ENCODE data around the gene SNPH. TPM values are rescaled to one million over a fixed set of nuclear protein-coding genes. Genes with fewer than 3 reads are reported as not detected.

Gene SNPH
- total RNA-seq, 1 donor from 2014 or later, result 3.3 TPM

DNA sequence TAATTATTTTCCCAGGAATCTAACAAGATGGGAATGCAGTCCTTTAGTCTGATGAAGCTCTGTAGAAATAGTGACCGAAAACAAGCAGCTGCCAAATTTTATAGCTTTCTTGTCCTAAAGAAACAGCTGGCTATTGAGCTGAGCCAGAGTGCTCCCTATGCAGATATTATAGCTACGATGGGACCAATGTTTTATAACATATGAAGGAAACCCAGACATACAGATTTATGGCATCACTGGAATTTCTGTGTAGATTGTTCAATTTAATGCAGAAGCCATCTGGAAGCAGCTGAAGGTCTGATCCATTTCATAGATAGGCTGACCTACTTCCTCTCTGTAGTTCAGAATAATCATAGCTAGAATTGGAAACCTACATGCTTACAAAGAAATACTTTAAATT lies 11.8 kb upstream of the SNPH start:
- H3K27ac Mint-ChIP-seq, result no peak overlapping the region
- no peaks in the 10 kb centered on the region for H3K4me1 Mint-ChIP-seq (ENCODE audit: low read depth)
- no peaks in the 10 kb centered on the region for H3K36me3 Mint-ChIP-seq (ENCODE audit: insufficient read depth)
- no peaks in the 10 kb centered on the region for H3K9me3 Mint-ChIP-seq (ENCODE audit: low read depth)
- no peak overlapping the region for H3K4me3 Mint-ChIP-seq (ENCODE audit: low read depth)
- TF ChIP-seq, protein P1, sequence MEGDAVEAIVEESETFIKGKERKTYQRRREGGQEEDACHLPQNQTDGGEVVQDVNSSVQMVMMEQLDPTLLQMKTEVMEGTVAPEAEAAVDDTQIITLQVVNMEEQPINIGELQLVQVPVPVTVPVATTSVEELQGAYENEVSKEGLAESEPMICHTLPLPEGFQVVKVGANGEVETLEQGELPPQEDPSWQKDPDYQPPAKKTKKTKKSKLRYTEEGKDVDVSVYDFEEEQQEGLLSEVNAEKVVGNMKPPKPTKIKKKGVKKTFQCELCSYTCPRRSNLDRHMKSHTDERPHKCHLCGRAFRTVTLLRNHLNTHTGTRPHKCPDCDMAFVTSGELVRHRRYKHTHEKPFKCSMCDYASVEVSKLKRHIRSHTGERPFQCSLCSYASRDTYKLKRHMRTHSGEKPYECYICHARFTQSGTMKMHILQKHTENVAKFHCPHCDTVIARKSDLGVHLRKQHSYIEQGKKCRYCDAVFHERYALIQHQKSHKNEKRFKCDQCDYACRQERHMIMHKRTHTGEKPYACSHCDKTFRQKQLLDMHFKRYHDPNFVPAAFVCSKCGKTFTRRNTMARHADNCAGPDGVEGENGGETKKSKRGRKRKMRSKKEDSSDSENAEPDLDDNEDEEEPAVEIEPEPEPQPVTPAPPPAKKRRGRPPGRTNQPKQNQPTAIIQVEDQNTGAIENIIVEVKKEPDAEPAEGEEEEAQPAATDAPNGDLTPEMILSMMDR (IDR thresholded peaks at IDR 0.05; ENCODE audit: unreplicated experiment), result no peak
- no peak for DNase-seq (ENCODE audit: low spot score, unreplicated experiment)
- H3K27me3 Mint-ChIP-seq, result peaks cover 14% of the 10 kb centered on the region

DNA sequence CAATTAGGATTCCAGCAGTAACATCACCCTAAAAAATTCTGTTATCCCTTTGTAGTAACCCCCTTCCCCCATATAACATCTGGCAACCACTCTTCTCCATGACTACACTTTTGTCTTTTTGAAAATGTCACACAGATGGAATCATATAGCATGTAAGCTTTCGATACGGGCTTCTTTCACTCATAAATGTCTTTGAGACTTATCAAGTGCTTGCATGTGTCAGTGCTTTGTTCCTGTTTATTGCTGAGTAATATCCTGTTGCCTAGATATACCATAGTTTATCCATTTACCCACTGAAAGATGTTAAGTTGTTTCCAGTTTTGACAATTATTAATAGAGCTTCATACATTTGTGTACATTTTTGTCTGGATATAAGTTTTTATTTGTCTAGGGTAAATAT lies 10.4 kb upstream of the SNPH start:
- Mint-ChIP-seq H3K27me3 (peaks cover 14% of the 10 kb centered on the region), H3K4me3 (ENCODE audit: low read depth) (no peak overlapping the region), H3K9me3 (ENCODE audit: low read depth) (no peaks in the 10 kb centered on the region), H3K36me3 (ENCODE audit: insufficient read depth) (no peaks in the 10 kb centered on the region), H3K4me1 (ENCODE audit: low read depth) (no peaks in the 10 kb centered on the region), H3K27ac (no peak overlapping the region)
- TF ChIP-seq, protein P1 (IDR thresholded peaks at IDR 0.05; ENCODE audit: unreplicated experiment), result no peak
- DNase-seq (ENCODE audit: low spot score, unreplicated experiment), result no peak

- no peak for DNase-seq (ENCODE audit: low spot score, unreplicated experiment)
- no peaks in the 10 kb centered on the region for H3K9me3 Mint-ChIP-seq (ENCODE audit: low read depth)
- no peak overlapping the region for H3K27ac Mint-ChIP-seq
- peaks cover 8% of the 10 kb centered on the region for H3K4me1 Mint-ChIP-seq (ENCODE audit: low read depth)
- H3K36me3 Mint-ChIP-seq (ENCODE audit: insufficient read depth), result no peaks in the 10 kb centered on the region
- H3K4me3 Mint-ChIP-seq (ENCODE audit: low read depth), result no peak overlapping the region
- peaks cover 7% of the 10 kb centered on the region for H3K27me3 Mint-ChIP-seq
- TF ChIP-seq, protein P1 (IDR thresholded peaks at IDR 0.05; ENCODE audit: unreplicated experiment), result no peak
Measured at GRCh38 chr20:1263853-1264252, 2.2 kb upstream of the SNPH start.

- DNase-seq (ENCODE audit: low spot score, unreplicated experiment), result no peak
- Mint-ChIP-seq H3K27ac (no peak overlapping the region), H3K36me3 (ENCODE audit: insufficient read depth) (no peaks in the 10 kb centered on the region), H3K4me1 (ENCODE audit: low read depth) (peaks cover 8% of the 10 kb centered on the region), H3K9me3 (ENCODE audit: low read depth) (no peaks in the 10 kb centered on the region), H3K27me3 (peaks cover 10% of the 10 kb centered on the region), H3K4me3 (ENCODE audit: low read depth) (peak overlapping the region; percentile 76)
- TF ChIP-seq, protein P1 (IDR thresholded peaks at IDR 0.05; ENCODE audit: unreplicated experiment), result no peak
Measured at GRCh38 chr20:1264727-1265126, 1.4 kb upstream of the SNPH start.

DNA sequence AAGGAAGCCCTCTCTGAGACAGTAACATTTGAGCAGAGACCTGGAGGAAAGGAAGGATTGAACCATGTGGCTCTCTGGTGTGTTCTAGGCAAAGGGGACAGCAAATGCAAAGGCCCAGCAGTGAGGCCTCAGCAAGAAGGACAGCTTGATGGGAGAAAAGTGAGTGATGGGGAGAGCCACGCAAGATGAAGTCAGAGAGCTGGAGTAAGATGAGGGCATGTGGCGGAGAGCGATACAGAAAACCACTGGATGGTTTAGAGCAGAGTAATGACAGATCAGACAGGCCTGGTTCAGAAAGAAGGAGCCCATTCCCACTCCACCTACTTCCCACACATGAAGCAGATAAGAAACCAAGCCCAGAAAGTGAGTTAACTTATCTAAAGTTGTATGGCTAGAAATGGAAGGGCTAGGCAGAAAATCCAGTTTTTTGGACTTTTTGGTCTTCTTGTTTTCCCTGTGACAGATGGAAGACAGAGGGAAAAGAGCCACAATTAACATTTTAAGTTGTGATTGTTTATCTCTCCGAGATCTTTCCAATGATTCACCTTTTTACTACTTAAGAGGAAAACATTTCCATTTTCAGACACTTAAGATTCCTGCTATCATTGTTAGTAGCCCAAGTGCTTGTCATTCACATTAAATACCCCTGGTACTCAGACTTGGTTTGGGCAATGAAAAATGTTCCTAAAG lies 723 bp upstream of the SNPH start:
- no peaks in the 10 kb centered on the region for H3K9me3 Mint-ChIP-seq (ENCODE audit: low read depth)
- H3K27ac Mint-ChIP-seq, result no peak overlapping the region
- TF ChIP-seq, protein P1 (IDR thresholded peaks at IDR 0.05; ENCODE audit: unreplicated experiment), result no peak
- H3K4me1 Mint-ChIP-seq (ENCODE audit: low read depth), result peaks cover 8% of the 10 kb centered on the region
- H3K4me3 Mint-ChIP-seq (ENCODE audit: low read depth), result peak overlapping the region; percentile 76
- peaks cover 10% of the 10 kb centered on the region for H3K27me3 Mint-ChIP-seq
- no peak for DNase-seq (ENCODE audit: low spot score, unreplicated experiment)
- H3K36me3 Mint-ChIP-seq (ENCODE audit: insufficient read depth), result no peaks in the 10 kb centered on the region

All from progenitor cell of endocrine pancreas (in vitro differentiated cells).